Right lobe of liver (tissue), 6 donors: Measurements from ENCODE around the gene MYO5A. TPM values are rescaled to one million over a fixed set of nuclear protein-coding genes. Genes with fewer than 3 reads are reported as not detected.
"Not testable (repeated sequence)": the region's sequence is repeated elsewhere in the genome, so short reads cannot be mapped to it uniquely, and the experiment has no call there.

Experiments
- ATAC-seq, 4 donors: fragments of 200-7000 bp; cut with Tn5 transposase; one replicate each; pipeline ENCODE4 v1.9.1; 2020; ENCODE audit warnings: mild to moderate bottlenecking in 4 of 4, moderate library complexity in 4 of 4
- DNase-seq, 3 donors: peaks; one replicate each; pipeline ENCODE4 v3.0.0-alpha.2; 2020
- H3K27ac ChIP-seq, 3 donors: fragments of 200-600 bp; one replicate each; pipeline ENCODE4 v1.8.0; 2022
- H3K27me3 ChIP-seq, 2 donors: fragments of 200-600 bp; one replicate each; pipeline ENCODE4 v1.8.0; 2022
- H3K36me3 ChIP-seq, 4 donors: fragments of 200-600 bp; sonication (generic) in 1 of 4; one replicate each; pipeline versions ENCODE4 v1.5.1 to v1.8.0; 2017 to 2022; ENCODE audit warnings: control low read depth in 1 of 4
- H3K4me1 ChIP-seq, 4 donors: fragments of 200-600 bp; sonication (generic) in 1 of 4; one replicate each; pipeline versions ENCODE4 v1.5.1 to v1.8.0; 2017 to 2022; ENCODE audit warnings: control low read depth in 1 of 4
- H3K4me3 ChIP-seq, 3 donors: fragments of 200-600 bp; one replicate each; pipeline ENCODE4 v1.8.0; 2022
- H3K9me3 ChIP-seq, 4 donors: fragments of 200-600 bp; sonication (generic) in 1 of 4; one replicate each; pipeline versions ENCODE4 v1.5.1 to v1.8.0; 2017 to 2022; ENCODE audit warnings: control low read depth in 1 of 4
- POLR2A ChIP-seq: fragments of 450-650 bp; IDR thresholded peaks from one replicate; pipeline ENCODE4 v1.6.1; 2017; ENCODE audit warnings: antibody characterized with exemption, mild to moderate bottlenecking
- WGBS: methylation state at CpG from one replicate; pipeline ENCODE4 v1.1.6; 2018; ENCODE audit warnings: low coverage, low lambda C conversion rate; ENCODE audit not compliant: insufficient coverage; ENCODE audit errors: missing lambda C conversion rate; 5-methylcytosine and 5-hydroxymethylcytosine counted together
- intact Hi-C, 2 donors: fragments of 100-400 bp; cut with DNase I; formaldehyde crosslinking; loops; one replicate each; pipeline versions ENCODE4 v1.11.2 to v1.14.1; 2022
- total RNA-seq, 6 experiments: library from RNA; depleted of rRNA in 2 of 6; stranded (reverse); fragments of >200 nt in 2 of 6; fragmentation: NEBNext Ultra II Directional in 3 of 6; extraction: Animal tissue kit (Norgen Biotek cat#: 25700) in 3 of 6; gene quantifications; one replicate each; pipeline versions ENCODE4 v1.1.0 to v1.2.4, GENCODE V29; 2016 to 2023
- TF ChIP-seq, protein P1 (sequence below), 4 donors: fragments of 200-600 bp in 3 of 4; fragments of 450-650 bp in 1 of 4; IDR thresholded peaks; one replicate each; pipeline versions ENCODE4 v1.5.1 to v1.8.0; 2016 to 2022; ENCODE audit warnings: antibody characterized with exemption in 4 of 4, mild to moderate bottlenecking in 2 of 4
- donor health status: DM: no; HTN: yes; CAD: no.
- donor health status: DM: no; HTN: no; CAD: no.
- donor health status: DM: no; HTN: no; CAD: no.
- donor health status: DM: no; HTN: yes; CAD: no.
- donor health status: DM: no; HTN: yes; CAD: no.

Gene MYO5A
- total RNA-seq, 6 experiments from 2014 or later: 3.2 to 13.3 (median 5.0) TPM

DNA sequence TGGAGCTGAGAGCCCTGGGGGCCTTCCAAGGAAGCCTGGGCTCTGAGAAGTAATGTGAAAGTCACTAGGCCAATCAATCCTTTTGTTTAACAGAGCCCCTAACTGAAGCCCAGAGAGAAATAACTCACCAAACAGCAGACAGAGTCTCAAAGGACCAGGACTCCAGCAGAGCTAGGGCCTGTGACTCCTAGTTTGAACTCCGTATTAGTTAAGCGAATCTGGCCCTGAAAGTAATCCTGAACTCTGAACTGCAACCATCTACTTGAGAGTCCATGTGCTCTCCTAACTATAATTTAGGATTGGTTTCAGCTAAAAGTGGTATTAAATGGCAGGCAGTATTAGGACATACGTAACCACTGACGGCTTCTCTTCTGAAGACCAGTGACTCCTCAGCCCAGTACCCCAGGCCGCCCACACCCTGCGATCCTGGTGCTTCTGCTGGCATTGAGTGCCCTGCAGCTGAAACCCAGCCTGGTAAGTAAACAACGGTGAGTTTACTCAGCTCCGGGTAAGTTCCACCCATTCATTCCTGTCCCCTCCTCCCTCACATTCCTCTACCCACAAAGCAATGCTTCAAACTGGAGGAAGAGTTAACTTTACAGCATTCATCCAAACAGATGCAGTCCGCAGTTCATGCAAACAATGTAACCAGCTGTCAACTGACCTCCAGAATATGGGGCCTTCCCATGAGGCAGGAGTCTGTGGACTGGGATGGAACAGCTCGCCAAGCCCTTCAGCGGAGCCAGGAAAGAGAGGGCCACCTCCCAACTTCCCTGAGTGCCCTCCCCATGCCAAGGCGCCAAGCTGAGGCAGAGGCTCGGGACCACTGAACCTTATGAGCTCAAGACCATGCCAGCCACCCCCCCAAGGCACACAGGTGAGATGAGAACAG, 240.4 kb downstream of the MYO5A start:
- Histone ChIP-seq H3K9me3 (no peaks in the 10 kb centered on the region), H3K27me3 (no peaks in the 10 kb centered on the region), H3K4me3 (peak overlapping the region in 1 of 3 donors; percentile 36), H3K4me1 (peaks cover 0 to 33% (median 5%) of the 10 kb centered on the region in 4 donors), H3K36me3 (no peaks in the 10 kb centered on the region), H3K27ac (peak overlapping the region; percentile 57 to 84 (median 79))
- TF ChIP-seq, protein P1, sequence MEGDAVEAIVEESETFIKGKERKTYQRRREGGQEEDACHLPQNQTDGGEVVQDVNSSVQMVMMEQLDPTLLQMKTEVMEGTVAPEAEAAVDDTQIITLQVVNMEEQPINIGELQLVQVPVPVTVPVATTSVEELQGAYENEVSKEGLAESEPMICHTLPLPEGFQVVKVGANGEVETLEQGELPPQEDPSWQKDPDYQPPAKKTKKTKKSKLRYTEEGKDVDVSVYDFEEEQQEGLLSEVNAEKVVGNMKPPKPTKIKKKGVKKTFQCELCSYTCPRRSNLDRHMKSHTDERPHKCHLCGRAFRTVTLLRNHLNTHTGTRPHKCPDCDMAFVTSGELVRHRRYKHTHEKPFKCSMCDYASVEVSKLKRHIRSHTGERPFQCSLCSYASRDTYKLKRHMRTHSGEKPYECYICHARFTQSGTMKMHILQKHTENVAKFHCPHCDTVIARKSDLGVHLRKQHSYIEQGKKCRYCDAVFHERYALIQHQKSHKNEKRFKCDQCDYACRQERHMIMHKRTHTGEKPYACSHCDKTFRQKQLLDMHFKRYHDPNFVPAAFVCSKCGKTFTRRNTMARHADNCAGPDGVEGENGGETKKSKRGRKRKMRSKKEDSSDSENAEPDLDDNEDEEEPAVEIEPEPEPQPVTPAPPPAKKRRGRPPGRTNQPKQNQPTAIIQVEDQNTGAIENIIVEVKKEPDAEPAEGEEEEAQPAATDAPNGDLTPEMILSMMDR (IDR thresholded peaks at IDR 0.05): no peak
- TF ChIP-seq POLR2A: peak; percentile 40
- ATAC-seq (peak; percentile 97 to 98 (median 97)), DNase-seq (peak; percentile 74 to 84 (median 83))
- 19% methylated on average over 7 of the region's 13 CpGs for WGBS
- intact Hi-C loops: no loop called here

DNA sequence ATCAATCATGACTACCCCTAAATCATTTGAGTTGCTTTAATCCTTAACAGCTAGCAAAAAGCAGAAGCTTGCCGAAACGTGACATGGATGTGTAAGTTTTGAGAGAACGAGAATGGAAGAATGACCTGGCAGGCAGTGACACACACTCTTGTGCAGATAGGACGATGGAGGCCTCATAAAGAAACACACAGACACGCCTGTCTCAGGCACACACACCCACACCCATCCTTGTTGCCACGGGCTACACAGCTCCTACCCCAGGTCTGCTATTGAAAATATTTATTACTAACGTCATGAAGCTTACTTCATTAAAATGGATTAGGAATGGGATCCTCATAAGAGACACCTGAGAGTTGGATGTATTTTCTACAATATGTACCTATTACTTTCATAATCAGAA, 241.6 kb downstream of the MYO5A start:
- Histone ChIP-seq H3K4me3 (no peak overlapping the region), H3K36me3 (no peaks in the 10 kb centered on the region), H3K4me1 (peaks cover 0 to 40% (median 5%) of the 10 kb centered on the region in 4 donors), H3K9me3 (no peaks in the 10 kb centered on the region), H3K27me3 (no peaks in the 10 kb centered on the region), H3K27ac (peak overlapping the region in 1 of 3 donors; percentile 79)
- 83% methylated on average over 7 of the region's 7 CpGs for WGBS
- no peak for DNase-seq
- ATAC-seq: no peak
- intact Hi-C loops: no loop called here
- TF ChIP-seq, protein P1 (IDR thresholded peaks at IDR 0.05): no peak
- TF ChIP-seq POLR2A: no peak

DNA sequence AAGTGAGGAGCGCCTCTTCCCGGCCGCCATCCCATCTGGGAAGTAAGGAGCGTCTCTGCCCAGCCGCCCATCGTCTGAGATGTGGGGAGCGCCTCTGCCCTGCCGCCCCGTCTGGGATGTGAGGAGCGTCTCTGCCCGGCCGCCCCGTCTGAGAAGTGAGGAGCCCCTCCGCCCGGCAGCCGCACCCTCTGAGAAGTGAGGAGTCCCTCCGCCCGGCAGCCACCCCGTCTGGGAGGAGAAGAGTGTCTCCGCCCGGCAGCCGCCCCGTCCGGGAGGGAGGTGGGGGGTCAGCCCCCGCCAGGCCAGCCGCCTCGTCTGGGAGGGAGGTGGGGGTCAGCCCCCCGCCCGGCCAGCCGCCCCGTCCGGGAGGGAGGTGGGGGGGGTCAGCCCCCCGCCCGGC, 242.7 kb downstream of the MYO5A start:
- intact Hi-C loops: not testable (repeated sequence)

DNA sequence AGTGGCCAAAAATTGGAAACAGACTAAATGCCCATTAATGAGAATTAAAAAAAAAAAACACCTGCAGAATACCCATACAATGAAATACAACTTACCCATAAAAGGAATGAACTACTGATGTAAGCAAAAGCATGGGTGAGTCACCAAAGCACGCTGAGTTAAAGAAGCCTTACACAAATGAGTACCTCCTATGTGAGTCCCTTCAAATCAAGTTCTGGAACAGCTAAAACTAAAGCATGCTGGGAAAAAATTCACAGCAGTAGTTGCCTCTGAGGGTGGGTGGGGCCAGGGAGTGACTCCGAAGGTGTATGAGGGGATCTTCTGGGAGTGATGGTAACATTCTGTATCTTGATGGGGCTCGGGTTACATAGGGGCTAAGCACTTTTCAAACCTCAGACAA, 244.5 kb downstream of the MYO5A start:
- WGBS: 87% methylated on average over 3 of the region's 3 CpGs
- intact Hi-C loops: no loop called here
- Histone ChIP-seq H3K27ac (no peak overlapping the region), H3K27me3 (no peaks in the 10 kb centered on the region), H3K36me3 (peaks cover 0 to 3% (median 0%) of the 10 kb centered on the region in 4 donors), H3K4me1 (peaks cover 0 to 43% (median 7%) of the 10 kb centered on the region in 4 donors), H3K9me3 (no peaks in the 10 kb centered on the region), H3K4me3 (no peak overlapping the region)
- TF ChIP-seq POLR2A: no peak
- TF ChIP-seq, protein P1 (IDR thresholded peaks at IDR 0.05): no peak
- ATAC-seq (no peak), DNase-seq (no peak)

More for the DNA sequence above, 242.7 kb downstream of the MYO5A start:
- peaks cover 0 to 47% (median 5%) of the 10 kb centered on the region in 4 donors for H3K4me1 ChIP-seq
- not testable (repeated sequence) for H3K36me3 ChIP-seq, H3K27me3 ChIP-seq, DNase-seq, H3K27ac ChIP-seq, H3K9me3 ChIP-seq, H3K4me3 ChIP-seq, ATAC-seq
- 100% methylated on average over 3 of the region's 34 CpGs for WGBS

DNA sequence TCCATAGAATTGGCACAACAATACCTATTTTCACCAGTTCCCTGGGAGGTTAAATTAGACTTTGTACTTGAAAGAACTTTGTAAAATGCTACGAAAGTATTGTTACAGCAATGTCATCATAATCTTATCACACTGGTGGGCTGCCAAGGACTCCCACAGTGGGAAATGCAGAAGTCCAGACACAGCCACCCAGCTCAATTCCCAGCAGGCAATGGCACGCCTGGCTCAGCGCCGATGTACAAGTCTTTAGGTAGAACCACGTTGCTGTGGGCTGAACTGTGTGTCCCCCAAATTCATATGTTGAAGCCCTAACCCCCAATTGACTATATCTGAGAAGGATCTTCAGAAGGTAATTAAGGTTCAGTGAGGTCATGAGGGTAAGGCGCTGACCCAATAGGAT, 245.4 kb downstream of the MYO5A start:
- no peak overlapping the region for H3K27ac ChIP-seq
- intact Hi-C loops: no loop called here

More for the DNA sequence above, 245.4 kb downstream of the MYO5A start:
- Histone ChIP-seq H3K4me1 (peaks cover 0 to 36% (median 5%) of the 10 kb centered on the region in 4 donors), H3K9me3 (no peaks in the 10 kb centered on the region), H3K36me3 (peaks cover 0 to 12% (median 0%) of the 10 kb centered on the region in 4 donors), H3K27me3 (no peaks in the 10 kb centered on the region), H3K4me3 (no peak overlapping the region)
- ATAC-seq (peak in 2 of 4 donors; percentile 7 to 24), DNase-seq (peak in 1 of 3 donors; percentile 34)
- TF ChIP-seq, protein P1 (IDR thresholded peaks at IDR 0.05): no peak
- no peak for TF ChIP-seq POLR2A
- 54% methylated on average over 2 of the region's 6 CpGs for WGBS
